Testis (tissue), 2 donors: ENCODE measurements around the gene AGBL4.

Experiments used
- POLR2A ChIP-seq: fragments of 450-650 bp; IDR thresholded peaks from one replicate; pipeline ENCODE4 v1.6.1; 2017; ENCODE audit warnings: antibody characterized with exemption, mild to moderate bottlenecking, moderate library complexity
- TF ChIP-seq, protein P1 (sequence below), 3 experiments: fragments of 450-650 bp in 2 of 3; fragments of 200-600 bp in 1 of 3; sonication (generic) in 1 of 3; IDR thresholded peaks; one replicate each; pipeline ENCODE4 v1.5.1; 2016 to 2019; ENCODE audit warnings: antibody characterized with exemption in 3 of 3, mild to moderate bottlenecking in 2 of 3, moderate library complexity in 1 of 3

DNA sequence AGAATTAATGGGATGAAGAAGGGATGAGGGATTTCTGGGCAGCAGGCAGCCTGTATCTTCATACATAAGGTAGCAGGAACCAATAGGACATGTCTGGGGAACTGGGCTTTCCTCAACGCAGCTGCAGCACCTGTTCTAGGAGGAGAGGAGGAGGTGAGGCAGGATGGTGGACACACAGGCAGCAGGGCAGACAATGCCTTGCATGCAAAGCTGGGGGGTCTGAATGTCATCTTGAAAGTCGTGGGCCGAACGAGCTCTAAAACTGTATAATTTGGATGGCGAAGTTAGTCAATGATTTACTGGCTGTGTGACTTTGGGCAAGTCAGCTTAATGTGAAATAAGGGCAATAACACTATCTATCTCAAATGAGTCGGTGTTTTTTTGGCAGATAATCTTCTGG is 1371.4 kb downstream of the AGBL4 start:
- TF ChIP-seq, protein P1, sequence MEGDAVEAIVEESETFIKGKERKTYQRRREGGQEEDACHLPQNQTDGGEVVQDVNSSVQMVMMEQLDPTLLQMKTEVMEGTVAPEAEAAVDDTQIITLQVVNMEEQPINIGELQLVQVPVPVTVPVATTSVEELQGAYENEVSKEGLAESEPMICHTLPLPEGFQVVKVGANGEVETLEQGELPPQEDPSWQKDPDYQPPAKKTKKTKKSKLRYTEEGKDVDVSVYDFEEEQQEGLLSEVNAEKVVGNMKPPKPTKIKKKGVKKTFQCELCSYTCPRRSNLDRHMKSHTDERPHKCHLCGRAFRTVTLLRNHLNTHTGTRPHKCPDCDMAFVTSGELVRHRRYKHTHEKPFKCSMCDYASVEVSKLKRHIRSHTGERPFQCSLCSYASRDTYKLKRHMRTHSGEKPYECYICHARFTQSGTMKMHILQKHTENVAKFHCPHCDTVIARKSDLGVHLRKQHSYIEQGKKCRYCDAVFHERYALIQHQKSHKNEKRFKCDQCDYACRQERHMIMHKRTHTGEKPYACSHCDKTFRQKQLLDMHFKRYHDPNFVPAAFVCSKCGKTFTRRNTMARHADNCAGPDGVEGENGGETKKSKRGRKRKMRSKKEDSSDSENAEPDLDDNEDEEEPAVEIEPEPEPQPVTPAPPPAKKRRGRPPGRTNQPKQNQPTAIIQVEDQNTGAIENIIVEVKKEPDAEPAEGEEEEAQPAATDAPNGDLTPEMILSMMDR (IDR thresholded peaks at IDR 0.05) = no peak
- TF ChIP-seq POLR2A = no peak
